D721Med (cell line): ENCODE measurements around the gene DOCK2.
A peak's percentile ranks its signal among the peaks of the same experiment; 100 is the strongest.

Experiments
- DNase-seq: peaks from one replicate; pipeline ENCODE4 v3.0.0; 2011; ENCODE audit warnings: low spot score; ENCODE audit not compliant: insufficient read length
- FAIRE-seq: peaks from 2 replicates; lab custom pipeline; 2011; peaks lifted over from hg19 to GRCh38; lab: Jason Lieb, UNC
- CTCF ChIP-seq: IDR thresholded peaks from 2 replicates; pipeline ENCODE4 v1.5.1; 2012; ENCODE audit warnings: mild to moderate bottlenecking, control low read depth; ENCODE audit not compliant: insufficient read depth; ENCODE audit errors: missing control alignments

The DOCK2 gene

GRCh38 chr5:170095646-170096045, 458.6 kb downstream of the DOCK2 start:
- TF ChIP-seq CTCF, result no peak
- DNase-seq, result no peak
- FAIRE-seq, result no peak

GRCh38 chr5:170097934-170098333, 460.9 kb downstream of the DOCK2 start:
- FAIRE-seq, result no peak
- no peak for DNase-seq
- no peak for TF ChIP-seq CTCF

- no peak for DNase-seq
- FAIRE-seq, result no peak
- TF ChIP-seq CTCF, result peak; percentile 53
Measured at GRCh38 chr5:170100066-170100943, 463.2 kb downstream of the DOCK2 start.

- TF ChIP-seq CTCF, result no peak
- FAIRE-seq (no peak), DNase-seq (no peak)
Measured at GRCh38 chr5:170103447-170103846, 466.4 kb downstream of the DOCK2 start.

GRCh38 chr5:170104299-170104698, 467.2 kb downstream of the DOCK2 start:
- FAIRE-seq, result no peak
- TF ChIP-seq CTCF, result no peak
- DNase-seq, result no peak

- DNase-seq (no peak), FAIRE-seq (no peak)
- no peak for TF ChIP-seq CTCF
Measured at GRCh38 chr5:170104710-170105109, 467.6 kb downstream of the DOCK2 start.
